GM12878 (cell line): ENCODE results near the gene DFFB. TPM values are rescaled to one million over a fixed set of nuclear protein-coding genes. Genes with fewer than 3 reads are reported as not detected.

Experiments used
- ASH2L ChIP-seq: fragments of 300-600, 200-600 bp; sonication (generic); IDR thresholded peaks from 2 replicates; pipeline ENCODE4 v1.6.1; 2017; ENCODE audit warnings: low read depth, mild to moderate bottlenecking, borderline replicate concordance
- HSF1 ChIP-seq: fragments of 150-350 bp; IDR thresholded peaks from 2 replicates; pipeline ENCODE4 v1.6.1; 2014; ENCODE audit warnings: mild to moderate bottlenecking, low read depth, low read length
- POLR2A ChIP-seq: IDR thresholded peaks from 2 replicates; pipeline ENCODE4 v1.6.1; 2011; ENCODE audit warnings: low read depth, mild to moderate bottlenecking, low read length
- TCF7 ChIP-seq: IDR thresholded peaks from 2 replicates; pipeline ENCODE4 v1.6.1; 2014; ENCODE audit warnings: antibody characterized with exemption, borderline replicate concordance
- ZZZ3 ChIP-seq: IDR thresholded peaks from 2 replicates; pipeline ENCODE4 v1.6.1; 2011; ENCODE audit warnings: low read depth; ENCODE audit not compliant: control insufficient read depth, insufficient read length
- polyA plus RNA-seq, 11 experiments: library from polyadenylated mRNA; depleted of rRNA in 4 of 11; unstranded in 6 of 11; stranded (reverse) in 5 of 11; fragments of >200 nt; fragmentation: Nextera tagmentation in 4 of 11; fragmentation: Illumina TruSeq in 1 of 11; extraction: Ambion mirVana in 4 of 11; extraction: Trizol in 1 of 11; gene quantifications; 1 replicate in 1 of 11; 2 replicates in 10 of 11; pipeline versions ENCODE4 v1.2.1 to v1.2.3, GENCODE V29; 2011 to 2016; ENCODE audit warnings: inconsistent platforms in 2 of 11, missing spikeins in 2 of 11, low read depth in 1 of 11
- total RNA-seq, 4 experiments: library from RNA; depleted of rRNA in 3 of 4; stranded (reverse); fragments of >200 nt in 3 of 4; fragmentation: Illumina TruSeq in 1 of 4; extraction: Trizol in 1 of 4; gene quantifications; 2 replicates each; pipeline versions ENCODE4 v1.2.1 to v1.2.3, GENCODE V29; 2013 to 2021
- TF ChIP-seq, protein P1 (sequence below), 3 experiments: IDR thresholded peaks in 2 of 3; conservative IDR thresholded peaks in 1 of 3; 2 replicates each; pipeline ENCODE4 v1.5.1; 2011; ENCODE audit warnings: low read depth in 3 of 3, low read length in 3 of 3, mild to moderate bottlenecking in 3 of 3, control low read depth in 2 of 3, moderate library complexity in 2 of 3, inconsistent platforms in 1 of 3, mixed read lengths in 1 of 3; ENCODE audit not compliant: control insufficient read depth in 2 of 3, insufficient read depth in 1 of 3; ENCODE audit errors: extremely low read depth in 1 of 3
- TF ChIP-seq, protein P2 (sequence below): fragments of 450-650 bp; formaldehyde crosslinking; IDR thresholded peaks from 2 replicates; pipeline ENCODE4 v1.5.0; 2022; ENCODE audit warnings: mild to moderate bottlenecking, missing genetic modification characterization
- TF ChIP-seq, protein P3 (sequence below): fragments of 450-650 bp; IDR thresholded peaks from 2 replicates; pipeline ENCODE4 v1.6.1; 2017; ENCODE audit warnings: antibody characterized with exemption, mild to moderate bottlenecking, moderate library complexity

DFFB gene
- total and polyA plus RNA-seq, 10 of the 15 experiments (the other 5 are each of a cell fraction or from before 2014, with no cell fraction given): 2.7 to 10.7 (median 6.5) TPM

- TF ChIP-seq, protein P1, sequence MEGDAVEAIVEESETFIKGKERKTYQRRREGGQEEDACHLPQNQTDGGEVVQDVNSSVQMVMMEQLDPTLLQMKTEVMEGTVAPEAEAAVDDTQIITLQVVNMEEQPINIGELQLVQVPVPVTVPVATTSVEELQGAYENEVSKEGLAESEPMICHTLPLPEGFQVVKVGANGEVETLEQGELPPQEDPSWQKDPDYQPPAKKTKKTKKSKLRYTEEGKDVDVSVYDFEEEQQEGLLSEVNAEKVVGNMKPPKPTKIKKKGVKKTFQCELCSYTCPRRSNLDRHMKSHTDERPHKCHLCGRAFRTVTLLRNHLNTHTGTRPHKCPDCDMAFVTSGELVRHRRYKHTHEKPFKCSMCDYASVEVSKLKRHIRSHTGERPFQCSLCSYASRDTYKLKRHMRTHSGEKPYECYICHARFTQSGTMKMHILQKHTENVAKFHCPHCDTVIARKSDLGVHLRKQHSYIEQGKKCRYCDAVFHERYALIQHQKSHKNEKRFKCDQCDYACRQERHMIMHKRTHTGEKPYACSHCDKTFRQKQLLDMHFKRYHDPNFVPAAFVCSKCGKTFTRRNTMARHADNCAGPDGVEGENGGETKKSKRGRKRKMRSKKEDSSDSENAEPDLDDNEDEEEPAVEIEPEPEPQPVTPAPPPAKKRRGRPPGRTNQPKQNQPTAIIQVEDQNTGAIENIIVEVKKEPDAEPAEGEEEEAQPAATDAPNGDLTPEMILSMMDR (IDR thresholded peaks at IDR 0.05 in 2 of 3, conservative IDR thresholded peaks at IDR 0.05 in 1 of 3; ENCODE audit: control insufficient read depth in 2 of 3, extremely low read depth in 1 of 3, insufficient read depth in 1 of 3, low read depth in 3 of 3, low read length in 3 of 3): no peak
- no peak for TF ChIP-seq ASH2L
- no peak for TF ChIP-seq HSF1
- TF ChIP-seq, protein P2, sequence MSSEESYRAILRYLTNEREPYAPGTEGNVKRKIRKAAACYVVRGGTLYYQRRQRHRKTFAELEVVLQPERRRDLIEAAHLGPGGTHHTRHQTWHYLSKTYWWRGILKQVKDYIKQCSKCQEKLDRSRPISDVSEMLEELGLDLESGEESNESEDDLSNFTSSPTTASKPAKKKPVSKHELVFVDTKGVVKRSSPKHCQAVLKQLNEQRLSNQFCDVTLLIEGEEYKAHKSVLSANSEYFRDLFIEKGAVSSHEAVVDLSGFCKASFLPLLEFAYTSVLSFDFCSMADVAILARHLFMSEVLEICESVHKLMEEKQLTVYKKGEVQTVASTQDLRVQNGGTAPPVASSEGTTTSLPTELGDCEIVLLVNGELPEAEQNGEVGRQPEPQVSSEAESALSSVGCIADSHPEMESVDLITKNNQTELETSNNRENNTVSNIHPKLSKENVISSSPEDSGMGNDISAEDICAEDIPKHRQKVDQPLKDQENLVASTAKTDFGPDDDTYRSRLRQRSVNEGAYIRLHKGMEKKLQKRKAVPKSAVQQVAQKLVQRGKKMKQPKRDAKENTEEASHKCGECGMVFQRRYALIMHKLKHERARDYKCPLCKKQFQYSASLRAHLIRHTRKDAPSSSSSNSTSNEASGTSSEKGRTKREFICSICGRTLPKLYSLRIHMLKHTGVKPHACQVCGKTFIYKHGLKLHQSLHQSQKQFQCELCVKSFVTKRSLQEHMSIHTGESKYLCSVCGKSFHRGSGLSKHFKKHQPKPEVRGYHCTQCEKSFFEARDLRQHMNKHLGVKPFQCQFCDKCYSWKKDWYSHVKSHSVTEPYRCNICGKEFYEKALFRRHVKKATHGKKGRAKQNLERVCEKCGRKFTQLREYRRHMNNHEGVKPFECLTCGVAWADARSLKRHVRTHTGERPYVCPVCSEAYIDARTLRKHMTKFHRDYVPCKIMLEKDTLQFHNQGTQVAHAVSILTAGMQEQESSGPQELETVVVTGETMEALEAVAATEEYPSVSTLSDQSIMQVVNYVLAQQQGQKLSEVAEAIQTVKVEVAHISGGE (CRISPR knock-in tag): no peak
- no peak for TF ChIP-seq POLR2A
- no peak for TF ChIP-seq ZZZ3
- TF ChIP-seq, protein P3, sequence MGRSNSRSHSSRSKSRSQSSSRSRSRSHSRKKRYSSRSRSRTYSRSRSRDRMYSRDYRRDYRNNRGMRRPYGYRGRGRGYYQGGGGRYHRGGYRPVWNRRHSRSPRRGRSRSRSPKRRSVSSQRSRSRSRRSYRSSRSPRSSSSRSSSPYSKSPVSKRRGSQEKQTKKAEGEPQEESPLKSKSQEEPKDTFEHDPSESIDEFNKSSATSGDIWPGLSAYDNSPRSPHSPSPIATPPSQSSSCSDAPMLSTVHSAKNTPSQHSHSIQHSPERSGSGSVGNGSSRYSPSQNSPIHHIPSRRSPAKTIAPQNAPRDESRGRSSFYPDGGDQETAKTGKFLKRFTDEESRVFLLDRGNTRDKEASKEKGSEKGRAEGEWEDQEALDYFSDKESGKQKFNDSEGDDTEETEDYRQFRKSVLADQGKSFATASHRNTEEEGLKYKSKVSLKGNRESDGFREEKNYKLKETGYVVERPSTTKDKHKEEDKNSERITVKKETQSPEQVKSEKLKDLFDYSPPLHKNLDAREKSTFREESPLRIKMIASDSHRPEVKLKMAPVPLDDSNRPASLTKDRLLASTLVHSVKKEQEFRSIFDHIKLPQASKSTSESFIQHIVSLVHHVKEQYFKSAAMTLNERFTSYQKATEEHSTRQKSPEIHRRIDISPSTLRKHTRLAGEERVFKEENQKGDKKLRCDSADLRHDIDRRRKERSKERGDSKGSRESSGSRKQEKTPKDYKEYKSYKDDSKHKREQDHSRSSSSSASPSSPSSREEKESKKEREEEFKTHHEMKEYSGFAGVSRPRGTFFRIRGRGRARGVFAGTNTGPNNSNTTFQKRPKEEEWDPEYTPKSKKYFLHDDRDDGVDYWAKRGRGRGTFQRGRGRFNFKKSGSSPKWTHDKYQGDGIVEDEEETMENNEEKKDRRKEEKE: no peak
- TF ChIP-seq TCF7: no peak
- TF ChIP-seq, all 136 proteins: peak for 0
Observed at GRCh38 chr1:3921765-3922164, 64.5 kb downstream of the DFFB start (continued).
